22Rv1 (cell line): Measurements from ENCODE around the gene CD22.

Source experiments
- ZFX ChIP-seq: fragments of 450-650 bp; IDR thresholded peaks from 2 replicates; pipeline ENCODE4 v1.6.1; 2017; ENCODE audit warnings: antibody characterized with exemption, borderline replicate concordance
- TF ChIP-seq, protein P1 (sequence below): fragments of 450-650 bp; IDR thresholded peaks from 2 replicates; pipeline ENCODE4 v1.5.1; 2017; ENCODE audit warnings: mild to moderate bottlenecking

DNA sequence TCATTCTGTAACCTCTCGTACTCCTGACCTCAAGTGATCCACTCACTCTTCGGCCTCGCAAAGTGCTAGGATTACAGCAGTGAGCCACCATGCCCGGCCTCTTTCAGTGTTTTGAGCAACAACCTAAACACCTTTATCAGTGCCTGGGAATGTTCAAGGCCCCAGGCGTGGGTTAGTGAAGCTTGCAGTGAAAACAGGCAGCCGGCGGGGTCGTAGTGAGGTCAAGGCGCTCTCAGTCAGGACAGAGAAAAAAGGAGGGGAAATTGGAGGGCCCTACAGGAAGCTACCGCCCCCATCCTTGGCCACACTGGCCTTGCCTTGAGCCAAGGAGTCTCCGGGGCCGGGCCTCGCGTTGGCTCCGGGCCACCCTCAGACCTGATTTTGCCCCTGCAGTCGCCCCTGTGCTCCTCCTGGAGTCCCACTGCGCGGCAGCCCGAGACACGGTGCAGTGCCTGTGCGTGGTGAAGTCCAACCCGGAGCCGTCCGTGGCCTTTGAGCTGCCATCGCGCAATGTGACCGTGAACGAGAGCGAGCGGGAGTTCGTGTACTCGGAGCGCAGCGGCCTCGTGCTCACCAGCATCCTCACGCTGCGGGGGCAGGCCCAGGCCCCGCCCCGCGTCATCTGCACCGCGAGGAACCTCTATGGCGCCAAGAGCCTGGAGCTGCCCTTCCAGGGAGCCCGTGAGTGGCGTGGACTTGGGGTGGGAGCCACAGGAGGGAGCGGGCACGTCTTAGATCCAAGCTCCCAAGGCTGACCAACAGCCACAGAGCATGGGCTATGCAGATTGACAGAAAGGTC lies 19.3 kb upstream of the CD22 start:
- TF ChIP-seq, protein P1, sequence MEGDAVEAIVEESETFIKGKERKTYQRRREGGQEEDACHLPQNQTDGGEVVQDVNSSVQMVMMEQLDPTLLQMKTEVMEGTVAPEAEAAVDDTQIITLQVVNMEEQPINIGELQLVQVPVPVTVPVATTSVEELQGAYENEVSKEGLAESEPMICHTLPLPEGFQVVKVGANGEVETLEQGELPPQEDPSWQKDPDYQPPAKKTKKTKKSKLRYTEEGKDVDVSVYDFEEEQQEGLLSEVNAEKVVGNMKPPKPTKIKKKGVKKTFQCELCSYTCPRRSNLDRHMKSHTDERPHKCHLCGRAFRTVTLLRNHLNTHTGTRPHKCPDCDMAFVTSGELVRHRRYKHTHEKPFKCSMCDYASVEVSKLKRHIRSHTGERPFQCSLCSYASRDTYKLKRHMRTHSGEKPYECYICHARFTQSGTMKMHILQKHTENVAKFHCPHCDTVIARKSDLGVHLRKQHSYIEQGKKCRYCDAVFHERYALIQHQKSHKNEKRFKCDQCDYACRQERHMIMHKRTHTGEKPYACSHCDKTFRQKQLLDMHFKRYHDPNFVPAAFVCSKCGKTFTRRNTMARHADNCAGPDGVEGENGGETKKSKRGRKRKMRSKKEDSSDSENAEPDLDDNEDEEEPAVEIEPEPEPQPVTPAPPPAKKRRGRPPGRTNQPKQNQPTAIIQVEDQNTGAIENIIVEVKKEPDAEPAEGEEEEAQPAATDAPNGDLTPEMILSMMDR = no peak
- no peak for TF ChIP-seq ZFX
